GM12891 (cell line): ENCODE measurements around the gene TECTA.
"Not testable (repeated sequence)": the region's sequence is repeated elsewhere in the genome, so short reads cannot be mapped to it uniquely, and the experiment has no call there.

ENCODE experiments used
- POLR2AphosphoS5 ChIP-seq: IDR thresholded peaks from 2 replicates; pipeline ENCODE4 v1.6.1; 2011; ENCODE audit warnings: low read depth, low read length, control low read depth
- TAF1 ChIP-seq: IDR thresholded peaks from 2 replicates; pipeline ENCODE4 v1.6.1; 2011; ENCODE audit warnings: low read depth, low read length, control low read depth

- not testable (repeated sequence) for TF ChIP-seq TAF1, POLR2AphosphoS5
Measured at GRCh38 chr11:121237247-121237646, 136.2 kb downstream of the TECTA start.
